ENCODE results near the gene PADI1. TPM values are rescaled to one million over a fixed set of nuclear protein-coding genes. Genes with fewer than 3 reads are reported as not detected.

Gene PADI1
- total and polyA plus RNA-seq, 2 donors (not counting 1 experiment from before 2014, with no cell fraction given), result not detected

DNA sequence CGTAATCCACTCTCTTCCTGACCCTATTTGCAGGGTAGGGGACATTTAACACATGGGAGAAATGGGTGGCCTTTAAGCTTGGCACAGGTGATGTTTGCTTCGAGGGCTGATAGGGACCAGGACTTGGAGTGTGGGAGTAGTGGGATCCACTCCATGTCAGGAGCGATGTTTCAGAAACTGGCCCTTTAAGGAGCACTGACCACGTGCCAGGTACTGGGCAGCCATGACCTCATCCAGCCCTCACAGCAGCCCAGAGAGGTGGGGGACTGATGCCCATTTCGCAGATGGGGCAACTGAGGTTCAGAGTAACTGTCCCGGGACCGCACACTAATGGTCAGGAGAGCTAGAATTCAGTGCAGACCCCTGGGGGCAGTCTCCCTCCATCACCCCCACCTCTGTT is 55.3 kb downstream of the PADI1 start:
- Histone ChIP-seq H3K79me2 (ENCODE audit: control insufficient read depth, insufficient read depth, low read length) (no peaks in the 10 kb centered on the region), H3K4me3 (ENCODE audit: control extremely low read depth in 1 of 5, extremely low read depth in 1 of 5, insufficient read depth in 1 of 5, low read depth in 2 of 5, low read length in 4 of 5) (no peak overlapping the region), H3K36me3 (replicated peaks in 1 of 2; ENCODE audit: control extremely low read depth in 1 of 2, control insufficient read depth in 1 of 2, extremely low read depth in 1 of 2, insufficient read depth in 2 of 2, low read length in 1 of 2) (no peaks in the 10 kb centered on the region), H3K9ac (ENCODE audit: low read length) (no peak overlapping the region), H3K4me2 (replicated peaks; ENCODE audit: low read depth, low read length, poor library complexity, severe bottlenecking) (no peak overlapping the region), H2AFZ (ENCODE audit: insufficient read depth, low read depth, low read length, poor library complexity, severe bottlenecking) (no peak overlapping the region), H4K20me1 (ENCODE audit: control insufficient read depth, insufficient read depth, low read length, poor library complexity, severe bottlenecking) (no peaks in the 10 kb centered on the region), H3K27ac (ENCODE audit: low read length in 2 of 2) (no peak overlapping the region), H3K4me1 (ENCODE audit: control insufficient read depth in 2 of 2, insufficient read depth in 2 of 2, low read length in 2 of 2) (no peaks in the 10 kb centered on the region), H3K27me3 (replicated peaks in 1 of 4; ENCODE audit: control extremely low read depth in 1 of 4, control insufficient read depth in 3 of 4, insufficient read depth in 4 of 4, low read length in 3 of 4) (peaks cover 0 to 4% (median 0%) of the 10 kb centered on the region in 4 experiments), H3K9me3 (ENCODE audit: control extremely low read depth in 1 of 3, control insufficient read depth in 2 of 3, insufficient read depth in 1 of 3, low read length in 2 of 3) (peaks cover 0 to 7% (median 0%) of the 10 kb centered on the region in 3 donors)
- H3K4me1 Mint-ChIP-seq, result no peaks in the 10 kb centered on the region
- H3K4me3 Mint-ChIP-seq, result no peak overlapping the region
- DNase-seq (no peak), ATAC-seq (ENCODE audit: low read depth) (no peak)
- WGBS (ENCODE audit: insufficient coverage), result 77% methylated on average over 6 of the region's 7 CpGs
- CTCF ChIA-PET, result no interaction called here
- peaks cover 11% of the 10 kb centered on the region for H3K27me3 Mint-ChIP-seq
- POLR2A ChIA-PET, result no interaction called here
- H3K27ac Mint-ChIP-seq, result no peak overlapping the region
- no peak for TF ChIP-seq EZH2 (IDR thresholded peaks at IDR 0.05; ENCODE audit: borderline replicate concordance, insufficient read depth, low read depth, low read length, poor library complexity, severe bottlenecking)
- TF ChIP-seq, protein P1, sequence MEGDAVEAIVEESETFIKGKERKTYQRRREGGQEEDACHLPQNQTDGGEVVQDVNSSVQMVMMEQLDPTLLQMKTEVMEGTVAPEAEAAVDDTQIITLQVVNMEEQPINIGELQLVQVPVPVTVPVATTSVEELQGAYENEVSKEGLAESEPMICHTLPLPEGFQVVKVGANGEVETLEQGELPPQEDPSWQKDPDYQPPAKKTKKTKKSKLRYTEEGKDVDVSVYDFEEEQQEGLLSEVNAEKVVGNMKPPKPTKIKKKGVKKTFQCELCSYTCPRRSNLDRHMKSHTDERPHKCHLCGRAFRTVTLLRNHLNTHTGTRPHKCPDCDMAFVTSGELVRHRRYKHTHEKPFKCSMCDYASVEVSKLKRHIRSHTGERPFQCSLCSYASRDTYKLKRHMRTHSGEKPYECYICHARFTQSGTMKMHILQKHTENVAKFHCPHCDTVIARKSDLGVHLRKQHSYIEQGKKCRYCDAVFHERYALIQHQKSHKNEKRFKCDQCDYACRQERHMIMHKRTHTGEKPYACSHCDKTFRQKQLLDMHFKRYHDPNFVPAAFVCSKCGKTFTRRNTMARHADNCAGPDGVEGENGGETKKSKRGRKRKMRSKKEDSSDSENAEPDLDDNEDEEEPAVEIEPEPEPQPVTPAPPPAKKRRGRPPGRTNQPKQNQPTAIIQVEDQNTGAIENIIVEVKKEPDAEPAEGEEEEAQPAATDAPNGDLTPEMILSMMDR (IDR thresholded peaks at IDR 0.05), result no peak
- intact Hi-C loops (cut with micrococcal nuclease), result no loop called here
- H3K9me3 Mint-ChIP-seq (ENCODE audit: insufficient read depth), result no peaks in the 10 kb centered on the region

DNA sequence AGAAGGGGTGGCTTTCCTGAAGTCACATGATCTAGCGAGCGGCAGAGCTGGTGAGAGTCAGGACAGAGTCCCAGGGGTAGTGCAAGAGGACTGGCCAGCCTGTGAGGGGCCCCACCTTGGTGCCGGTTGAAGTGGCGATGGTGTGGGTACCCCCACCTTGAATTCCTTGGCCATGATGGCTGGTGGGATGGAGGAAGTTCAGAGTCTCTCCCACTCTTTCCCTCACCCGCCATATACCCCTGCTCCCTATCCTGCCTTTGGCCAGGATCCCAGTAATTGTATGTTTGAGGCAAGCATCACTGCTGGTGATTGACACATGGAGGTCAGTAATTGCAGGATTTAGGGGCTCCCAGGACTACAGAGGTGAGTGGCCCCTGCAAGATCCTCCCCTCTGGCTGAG is 55.8 kb downstream of the PADI1 start:
- H3K4me3 Mint-ChIP-seq, result no peak overlapping the region
- H3K9me3 ChIP-seq (ENCODE audit: control extremely low read depth in 1 of 3, control insufficient read depth in 2 of 3, insufficient read depth in 1 of 3, low read length in 2 of 3), result peaks cover 0 to 7% (median 0%) of the 10 kb centered on the region in 3 donors
- H2AFZ ChIP-seq (ENCODE audit: insufficient read depth, low read depth, low read length, poor library complexity, severe bottlenecking), result no peak overlapping the region
- no peak overlapping the region for H3K4me3 ChIP-seq (ENCODE audit: control extremely low read depth in 1 of 5, extremely low read depth in 1 of 5, insufficient read depth in 1 of 5, low read depth in 2 of 5, low read length in 4 of 5)
- H3K36me3 ChIP-seq (replicated peaks in 1 of 2; ENCODE audit: control extremely low read depth in 1 of 2, control insufficient read depth in 1 of 2, extremely low read depth in 1 of 2, insufficient read depth in 2 of 2, low read length in 1 of 2), result no peaks in the 10 kb centered on the region
- no peaks in the 10 kb centered on the region for H3K4me1 ChIP-seq (ENCODE audit: control insufficient read depth in 2 of 2, insufficient read depth in 2 of 2, low read length in 2 of 2)
- H3K27me3 ChIP-seq (replicated peaks in 1 of 4; ENCODE audit: control extremely low read depth in 1 of 4, control insufficient read depth in 3 of 4, insufficient read depth in 4 of 4, low read length in 3 of 4), result peaks cover 0 to 4% (median 0%) of the 10 kb centered on the region in 4 experiments
- no peaks in the 10 kb centered on the region for H3K9me3 Mint-ChIP-seq (ENCODE audit: insufficient read depth)
- ATAC-seq (ENCODE audit: low read depth) (no peak), DNase-seq (no peak)
- H3K27ac Mint-ChIP-seq, result no peak overlapping the region
- H3K27me3 Mint-ChIP-seq, result peaks cover 8% of the 10 kb centered on the region
- no peaks in the 10 kb centered on the region for H3K4me1 Mint-ChIP-seq
- ChIA-PET CTCF (interaction anchor here (0.6 kb wide), 1 partner anchor 48 kb away, joined by 3 read pairs; no protein-coding TSS in a partner anchor), POLR2A (no interaction called here)
- H3K9ac ChIP-seq (ENCODE audit: low read length), result no peak overlapping the region
- no peaks in the 10 kb centered on the region for H3K79me2 ChIP-seq (ENCODE audit: control insufficient read depth, insufficient read depth, low read length)
- H3K27ac ChIP-seq (ENCODE audit: low read length in 2 of 2), result no peak overlapping the region
- no peaks in the 10 kb centered on the region for H4K20me1 ChIP-seq (ENCODE audit: control insufficient read depth, insufficient read depth, low read length, poor library complexity, severe bottlenecking)
- no peak overlapping the region for H3K4me2 ChIP-seq (replicated peaks; ENCODE audit: low read depth, low read length, poor library complexity, severe bottlenecking)
- intact Hi-C loops (cut with micrococcal nuclease), result no loop called here
- no CpG with 5 or more reads among the region's 5 CpGs for WGBS (ENCODE audit: insufficient coverage)
- TF ChIP-seq EZH2 (IDR thresholded peaks at IDR 0.05; ENCODE audit: borderline replicate concordance, insufficient read depth, low read depth, low read length, poor library complexity, severe bottlenecking), result no peak
- TF ChIP-seq, protein P1 (IDR thresholded peaks at IDR 0.05), result no peak

All from B cell (primary cell).